HCEC 1CT (cell line): ENCODE results near the gene DGLUCY.
A peak's percentile ranks its signal among the peaks of the same experiment; 100 is the strongest.
"Not testable (repeated sequence)": the region's sequence is repeated elsewhere in the genome, so short reads cannot be mapped to it uniquely, and the experiment has no call there.

ENCODE experiments used
- DNase-seq: peaks from one replicate; pipeline ENCODE4 v3.0.0-alpha.2; 2017

The DGLUCY gene

GRCh38 chr14:91140672-91141071, 26.8 kb downstream of the DGLUCY start:
- DNase-seq: peak; percentile 19

- no peak for DNase-seq
Observed at GRCh38 chr14:91142214-91142668, 28.4 kb downstream of the DGLUCY start.

- no peak for DNase-seq
Observed at GRCh38 chr14:91143862-91144261, 30.0 kb downstream of the DGLUCY start.

GRCh38 chr14:91144425-91145145, 30.7 kb downstream of the DGLUCY start:
- DNase-seq: peak; percentile 61

GRCh38 chr14:91145391-91146160, 31.7 kb downstream of the DGLUCY start:
- no peak for DNase-seq

GRCh38 chr14:91146661-91147060, 32.8 kb downstream of the DGLUCY start:
- no peak for DNase-seq

- peak; percentile 99 for DNase-seq
Observed at GRCh38 chr14:91149462-91149861, 35.6 kb downstream of the DGLUCY start.

GRCh38 chr14:91152499-91152898, 38.6 kb downstream of the DGLUCY start:
- no peak for DNase-seq

- no peak for DNase-seq
Observed at GRCh38 chr14:91153360-91153759, 39.5 kb downstream of the DGLUCY start.

- DNase-seq: peak; percentile 50
Observed at GRCh38 chr14:91154851-91155625, 41.2 kb downstream of the DGLUCY start.

- no peak for DNase-seq
Observed at GRCh38 chr14:91155626-91156089, 41.8 kb downstream of the DGLUCY start.

GRCh38 chr14:91156142-91156666, 42.3 kb downstream of the DGLUCY start:
- not testable (repeated sequence) for DNase-seq

GRCh38 chr14:91156877-91157276, 43.0 kb downstream of the DGLUCY start:
- not testable (repeated sequence) for DNase-seq

- DNase-seq: no peak
Observed at GRCh38 chr14:91158091-91158790, 44.4 kb downstream of the DGLUCY start.

GRCh38 chr14:91159182-91159581, 45.3 kb downstream of the DGLUCY start:
- DNase-seq: no peak

GRCh38 chr14:91159906-91160305, 46.0 kb downstream of the DGLUCY start:
- no peak for DNase-seq

GRCh38 chr14:91163316-91163715, 49.4 kb downstream of the DGLUCY start:
- no peak for DNase-seq

GRCh38 chr14:91164676-91165075, 50.8 kb downstream of the DGLUCY start:
- no peak for DNase-seq

GRCh38 chr14:91167380-91167770, 53.5 kb downstream of the DGLUCY start:
- DNase-seq: no peak

- DNase-seq: no peak
Observed at GRCh38 chr14:91169951-91170350, 56.1 kb downstream of the DGLUCY start.

- no peak for DNase-seq
Observed at GRCh38 chr14:91170504-91171121, 56.7 kb downstream of the DGLUCY start.

- no peak for DNase-seq
Observed at GRCh38 chr14:91171291-91171690, 57.4 kb downstream of the DGLUCY start.
